Thyroid gland (tissue), 4 donors: Measurements from ENCODE around the gene TRIM7.

Experiments
- POLR2A ChIP-seq, 2 donors: fragments of 450-650 bp; IDR thresholded peaks; one replicate each; pipeline ENCODE4 v1.6.1; 2017; ENCODE audit warnings: antibody characterized with exemption in 2 of 2, mild to moderate bottlenecking in 2 of 2, moderate library complexity in 1 of 2
- TF ChIP-seq, protein P1 (sequence below), 6 experiments: fragments of 200-600 bp in 3 of 6; fragments of 450-650 bp in 3 of 6; sonication (generic) in 3 of 6; IDR thresholded peaks; one replicate each; pipeline ENCODE4 v1.5.1; 2016 to 2019; ENCODE audit warnings: antibody characterized with exemption in 6 of 6, mild to moderate bottlenecking in 2 of 6, inconsistent platforms in 1 of 6, moderate library complexity in 1 of 6

GRCh38 chr5:181233801-181234454 lies 28.9 kb upstream of the TRIM7 start:
- no peak for TF ChIP-seq POLR2A (IDR thresholded peaks at IDR 0.05)
- TF ChIP-seq, protein P1, sequence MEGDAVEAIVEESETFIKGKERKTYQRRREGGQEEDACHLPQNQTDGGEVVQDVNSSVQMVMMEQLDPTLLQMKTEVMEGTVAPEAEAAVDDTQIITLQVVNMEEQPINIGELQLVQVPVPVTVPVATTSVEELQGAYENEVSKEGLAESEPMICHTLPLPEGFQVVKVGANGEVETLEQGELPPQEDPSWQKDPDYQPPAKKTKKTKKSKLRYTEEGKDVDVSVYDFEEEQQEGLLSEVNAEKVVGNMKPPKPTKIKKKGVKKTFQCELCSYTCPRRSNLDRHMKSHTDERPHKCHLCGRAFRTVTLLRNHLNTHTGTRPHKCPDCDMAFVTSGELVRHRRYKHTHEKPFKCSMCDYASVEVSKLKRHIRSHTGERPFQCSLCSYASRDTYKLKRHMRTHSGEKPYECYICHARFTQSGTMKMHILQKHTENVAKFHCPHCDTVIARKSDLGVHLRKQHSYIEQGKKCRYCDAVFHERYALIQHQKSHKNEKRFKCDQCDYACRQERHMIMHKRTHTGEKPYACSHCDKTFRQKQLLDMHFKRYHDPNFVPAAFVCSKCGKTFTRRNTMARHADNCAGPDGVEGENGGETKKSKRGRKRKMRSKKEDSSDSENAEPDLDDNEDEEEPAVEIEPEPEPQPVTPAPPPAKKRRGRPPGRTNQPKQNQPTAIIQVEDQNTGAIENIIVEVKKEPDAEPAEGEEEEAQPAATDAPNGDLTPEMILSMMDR (IDR thresholded peaks at IDR 0.05): no peak
